Loucy (cell line): ENCODE results near the gene KIAA1614.

Experiments used
- CTCF ChIP-seq: fragments of 200-600 bp; sonication (generic); conservative IDR thresholded peaks from 2 replicates; pipeline ENCODE4 v1.5.1; 2014; ENCODE audit warnings: mild to moderate bottlenecking, antibody characterized with exemption, low read length
- EZH2phosphoT487 ChIP-seq: fragments of 200-600 bp; IDR thresholded peaks from 2 replicates; pipeline ENCODE4 v1.6.1; 2018; ENCODE audit warnings: antibody characterized with exemption, mild to moderate bottlenecking, moderate library complexity, borderline replicate concordance

DNA sequence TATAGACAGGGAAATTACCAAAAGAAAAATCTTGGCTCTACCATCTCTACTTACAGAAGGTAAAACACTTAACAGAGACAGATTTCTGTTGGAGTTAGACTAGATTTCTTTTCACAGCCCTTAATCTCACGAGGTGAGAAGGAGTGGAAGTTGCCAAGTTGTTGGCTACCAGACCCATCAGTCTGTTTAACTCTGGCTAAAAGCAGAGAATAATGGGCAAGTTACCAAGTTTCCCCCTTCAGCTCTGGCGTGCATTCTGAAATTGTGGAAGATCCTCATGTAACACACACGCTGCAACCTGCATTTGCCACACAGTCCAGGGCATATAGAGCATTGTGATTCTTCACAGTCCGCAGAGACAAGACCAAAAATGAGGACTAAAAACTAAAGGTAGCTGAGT, 60.7 kb downstream of the KIAA1614 start:
- TF ChIP-seq CTCF (no peak), EZH2phosphoT487 (no peak)
